ENCODE measurements around the gene SCG3. TPM values are rescaled to one million over a fixed set of nuclear protein-coding genes. Genes with fewer than 3 reads are reported as not detected.

SCG3 gene
- total RNA-seq, 2 donors from 2014 or later: 0.11 TPM; not detected in 1

- Mint-ChIP-seq H3K36me3 (no peaks in the 10 kb centered on the region), H3K9me3 (no peaks in the 10 kb centered on the region), H3K27ac (no peak overlapping the region)
- ATAC-seq (no peak), DNase-seq (ENCODE audit: low spot score in 2 of 2) (no peak)
Observed at GRCh38 chr15:51672913-51673857, 8.1 kb upstream of the SCG3 start.

GRCh38 chr15:51675234-51675633 is 6.1 kb upstream of the SCG3 start:
- no peak overlapping the region for H3K27ac Mint-ChIP-seq
- DNase-seq (ENCODE audit: low spot score in 2 of 2) (no peak), ATAC-seq (no peak)
- no peaks in the 10 kb centered on the region for H3K36me3 Mint-ChIP-seq
- H3K9me3 Mint-ChIP-seq: no peaks in the 10 kb centered on the region

- DNase-seq (ENCODE audit: low spot score in 2 of 2): no peak
- no peak for ATAC-seq
- H3K27ac Mint-ChIP-seq: no peak overlapping the region
- H3K36me3 Mint-ChIP-seq: no peaks in the 10 kb centered on the region
- no peaks in the 10 kb centered on the region for H3K9me3 Mint-ChIP-seq
Observed at GRCh38 chr15:51677021-51677420, 4.3 kb upstream of the SCG3 start.

GRCh38 chr15:51677452-51677851 is 3.9 kb upstream of the SCG3 start:
- no peak for ATAC-seq
- Mint-ChIP-seq H3K36me3 (no peaks in the 10 kb centered on the region), H3K9me3 (no peaks in the 10 kb centered on the region), H3K27ac (no peak overlapping the region)
- DNase-seq (ENCODE audit: low spot score in 2 of 2): no peak

- Mint-ChIP-seq H3K9me3 (no peaks in the 10 kb centered on the region), H3K27ac (no peak overlapping the region), H3K36me3 (no peaks in the 10 kb centered on the region)
- DNase-seq (ENCODE audit: low spot score in 2 of 2): no peak
- no peak for ATAC-seq
Observed at GRCh38 chr15:51678096-51678495, 3.2 kb upstream of the SCG3 start.

GRCh38 chr15:51680321-51680720 is 982 bp upstream of the SCG3 start:
- no peak for DNase-seq (ENCODE audit: low spot score in 2 of 2)
- Mint-ChIP-seq H3K27ac (no peak overlapping the region), H3K36me3 (no peaks in the 10 kb centered on the region), H3K9me3 (no peaks in the 10 kb centered on the region)
- no peak for ATAC-seq

- no peak for ATAC-seq
- Mint-ChIP-seq H3K9me3 (peaks cover 0 to 4% of the 10 kb centered on the region in 2 donors), H3K36me3 (no peaks in the 10 kb centered on the region), H3K27ac (no peak overlapping the region)
- no peak for DNase-seq (ENCODE audit: low spot score in 2 of 2)
Observed at GRCh38 chr15:51687565-51687964, 6.3 kb downstream of the SCG3 start.

GRCh38 chr15:51688863-51689262 is 7.6 kb downstream of the SCG3 start:
- ATAC-seq: no peak
- no peaks in the 10 kb centered on the region for H3K36me3 Mint-ChIP-seq
- H3K9me3 Mint-ChIP-seq: peaks cover 0 to 4% of the 10 kb centered on the region in 2 donors
- DNase-seq (ENCODE audit: low spot score in 2 of 2): no peak
- no peak overlapping the region for H3K27ac Mint-ChIP-seq

- H3K9me3 Mint-ChIP-seq: peaks cover 0 to 4% of the 10 kb centered on the region in 2 donors
- no peak for ATAC-seq
Observed at GRCh38 chr15:51692154-51692553, 10.9 kb downstream of the SCG3 start.

GRCh38 chr15:51696566-51696965 is 15.3 kb downstream of the SCG3 start:
- no peak overlapping the region for H3K27ac Mint-ChIP-seq
- ATAC-seq (no peak), DNase-seq (ENCODE audit: low spot score in 2 of 2) (no peak)
- H3K36me3 Mint-ChIP-seq: no peaks in the 10 kb centered on the region
- no peaks in the 10 kb centered on the region for H3K9me3 Mint-ChIP-seq

More at GRCh38 chr15:51692154-51692553, 10.9 kb downstream of the SCG3 start:
- DNase-seq (ENCODE audit: low spot score in 2 of 2): no peak
- no peaks in the 10 kb centered on the region for H3K36me3 Mint-ChIP-seq
- no peak overlapping the region for H3K27ac Mint-ChIP-seq

- H3K27ac Mint-ChIP-seq: no peak overlapping the region
Observed at GRCh38 chr15:51697163-51697562, 15.9 kb downstream of the SCG3 start.

GRCh38 chr15:51699373-51699772 is 18.1 kb downstream of the SCG3 start:
- Mint-ChIP-seq H3K9me3 (no peaks in the 10 kb centered on the region), H3K27ac (no peak overlapping the region), H3K36me3 (no peaks in the 10 kb centered on the region)
- DNase-seq (ENCODE audit: low spot score in 2 of 2) (no peak), ATAC-seq (no peak)

More at GRCh38 chr15:51697163-51697562, 15.9 kb downstream of the SCG3 start:
- ATAC-seq: peak in 1 of 2 donors; percentile 34
- no peak for DNase-seq (ENCODE audit: low spot score in 2 of 2)
- no peaks in the 10 kb centered on the region for H3K36me3 Mint-ChIP-seq
- no peaks in the 10 kb centered on the region for H3K9me3 Mint-ChIP-seq

GRCh38 chr15:51702710-51703109 is 21.4 kb downstream of the SCG3 start:
- no peaks in the 10 kb centered on the region for H3K36me3 Mint-ChIP-seq

GRCh38 chr15:51706291-51706690 is 25.0 kb downstream of the SCG3 start:
- no peak overlapping the region for H3K27ac Mint-ChIP-seq
- no peaks in the 10 kb centered on the region for H3K36me3 Mint-ChIP-seq
- no peaks in the 10 kb centered on the region for H3K9me3 Mint-ChIP-seq
- ATAC-seq (no peak), DNase-seq (ENCODE audit: low spot score in 2 of 2) (no peak)

More at GRCh38 chr15:51702710-51703109, 21.4 kb downstream of the SCG3 start:
- DNase-seq (ENCODE audit: low spot score in 2 of 2) (no peak), ATAC-seq (no peak)
- Mint-ChIP-seq H3K27ac (no peak overlapping the region), H3K9me3 (no peaks in the 10 kb centered on the region)

- DNase-seq (ENCODE audit: low spot score in 2 of 2) (no peak), ATAC-seq (no peak)
- Mint-ChIP-seq H3K36me3 (no peaks in the 10 kb centered on the region), H3K27ac (no peak overlapping the region), H3K9me3 (no peaks in the 10 kb centered on the region)
Observed at GRCh38 chr15:51706926-51707608, 25.8 kb downstream of the SCG3 start.

- no peak for DNase-seq (ENCODE audit: low spot score in 2 of 2)
- ATAC-seq: no peak
- Mint-ChIP-seq H3K36me3 (no peaks in the 10 kb centered on the region), H3K27ac (no peak overlapping the region), H3K9me3 (no peaks in the 10 kb centered on the region)
Observed at GRCh38 chr15:51708013-51708412, 26.7 kb downstream of the SCG3 start.

- Mint-ChIP-seq H3K9me3 (no peaks in the 10 kb centered on the region), H3K36me3 (no peaks in the 10 kb centered on the region), H3K27ac (no peak overlapping the region)
- DNase-seq (ENCODE audit: low spot score in 2 of 2) (no peak), ATAC-seq (no peak)
Observed at GRCh38 chr15:51709031-51709430, 27.7 kb downstream of the SCG3 start.

Data from activated naive CD4-positive, alpha-beta T cell treated with anti-CD3 and anti-CD28 coated beads, Interleukin-2, amount 50 U/mL, for 72 hours (primary cell).